Endothelial cell of umbilical vein (primary cell): ENCODE measurements around the gene SGPP1. TPM values are rescaled to one million over a fixed set of nuclear protein-coding genes. Genes with fewer than 3 reads are reported as not detected.

Experiments
- BruUV-seq: library from RNA; stranded (reverse); fragments of 400-500 nt; replicated peaks from 2 replicates; lab custom pipeline; 2021; lab: Mats Ljungman, UMichigan
- CTCF ChIA-PET: fragments of 300-600, 350-600 bp; sonication (Branson Sonifier 250); formaldehyde crosslinking; loops from one replicate; lab custom pipeline; 2021; ENCODE audit warnings: antibody characterized with exemption, inconsistent platforms; lab: Charles Lee
- POLR2A ChIA-PET: fragments of 300-600, 350-600 bp; sonication (Branson Sonifier 250); formaldehyde crosslinking; loops from one replicate; lab custom pipeline; 2021; ENCODE audit warnings: antibody characterized with exemption, inconsistent platforms; lab: Charles Lee
- DNase-seq: peaks from one replicate; pipeline ENCODE4 v3.0.0-alpha.2; 2011; ENCODE audit warnings: low read depth, low spot score
- FAIRE-seq: peaks from 2 replicates; lab custom pipeline; 2011; peaks lifted over from hg19 to GRCh38; lab: Jason Lieb, UNC
- H2AFZ ChIP-seq: 2 replicates; pipeline ENCODE4 v1.6.0; 2012; ENCODE audit warnings: low read depth, low read length, control low read depth, inconsistent platforms
- H3K27ac ChIP-seq: 2 replicates; pipeline ENCODE4 v1.5.1; 2011; ENCODE audit warnings: low read depth, mild to moderate bottlenecking, control low read depth, low read length, moderate library complexity; ENCODE audit not compliant: insufficient read depth
- H3K27me3 ChIP-seq, 2 experiments: 2 replicates each; pipeline versions ENCODE4 v1.6.0 to v1.6.1; 2011; ENCODE audit warnings: low read length in 2 of 2, mixed read lengths in 1 of 2; ENCODE audit not compliant: control insufficient read depth in 2 of 2, insufficient read depth in 2 of 2
- H3K36me3 ChIP-seq, 2 experiments: 2 replicates in 1 of 2; 3 replicates in 1 of 2; pipeline ENCODE4 v1.5.1; 2011; ENCODE audit warnings: low read length in 2 of 2, mild to moderate bottlenecking in 1 of 2, moderate library complexity in 1 of 2; ENCODE audit not compliant: control insufficient read depth in 2 of 2, insufficient read depth in 2 of 2; ENCODE audit errors: extremely low read depth in 1 of 2
- H3K4me1 ChIP-seq: 3 replicates; pipeline ENCODE4 v1.5.1; 2011; ENCODE audit warnings: mild to moderate bottlenecking, low read length; ENCODE audit not compliant: control insufficient read depth, insufficient read depth; ENCODE audit errors: extremely low read depth
- H3K4me2 ChIP-seq: 2 replicates; pipeline ENCODE4 v1.6.1; 2011; ENCODE audit warnings: low read length, control low read depth, mixed read lengths; ENCODE audit not compliant: insufficient read depth
- H3K4me3 ChIP-seq, 3 experiments: fragments of 200-600 bp in 1 of 3; sonication (generic), shearing (Covaris generic) in 1 of 3; replicated peaks in 1 of 3; 2 replicates each; pipeline ENCODE4 v1.5.1; 2011 to 2016; ENCODE audit warnings: control low read depth in 3 of 3, low read length in 3 of 3, mild to moderate bottlenecking in 2 of 3, inconsistent platforms in 1 of 3, low read depth in 1 of 3, moderate library complexity in 1 of 3; ENCODE audit not compliant: insufficient read depth in 1 of 3
- H3K79me2 ChIP-seq: 2 replicates; pipeline ENCODE4 v1.6.0; 2012; ENCODE audit warnings: low read length, inconsistent platforms; ENCODE audit not compliant: control insufficient read depth, insufficient read depth
- H3K9ac ChIP-seq: replicated peaks from 2 replicates; pipeline ENCODE3; 2011; ENCODE audit warnings: low read length, control low read depth; ENCODE audit not compliant: insufficient read depth; ENCODE audit errors: extremely low read depth
- H3K9me1 ChIP-seq: replicated peaks from 3 replicates; pipeline ENCODE4 v1.6.0; 2011; ENCODE audit warnings: mild to moderate bottlenecking, low read length; ENCODE audit not compliant: control insufficient read depth, insufficient read depth; ENCODE audit errors: extremely low read depth
- H3K9me3 ChIP-seq: replicated peaks from 2 replicates; pipeline ENCODE4 v1.5.1; 2012; ENCODE audit warnings: low read length, inconsistent platforms; ENCODE audit not compliant: control insufficient read depth, insufficient read depth
- H4K20me1 ChIP-seq: replicated peaks from 2 replicates; pipeline ENCODE3; 2011; ENCODE audit warnings: mild to moderate bottlenecking, low read length; ENCODE audit not compliant: control insufficient read depth, insufficient read depth; ENCODE audit errors: extremely low read depth
- EZH2 ChIP-seq: IDR thresholded peaks from 2 replicates; pipeline ENCODE4 v1.6.1; 2012; ENCODE audit warnings: borderline replicate concordance, low read depth, mild to moderate bottlenecking, moderate library complexity, low read length, inconsistent platforms; ENCODE audit not compliant: severe bottlenecking
- FOS ChIP-seq: IDR thresholded peaks from 2 replicates; pipeline ENCODE4 v1.6.1; 2011; ENCODE audit warnings: mild to moderate bottlenecking, low read length, moderate library complexity, borderline replicate concordance; ENCODE audit not compliant: insufficient read depth
- GATA2 ChIP-seq: IDR thresholded peaks from 2 replicates; pipeline ENCODE4 v1.7.0; 2011; ENCODE audit warnings: low read depth, mild to moderate bottlenecking, moderate library complexity, mixed read lengths, low read length; ENCODE audit not compliant: insufficient read length, insufficient read depth
- JUN ChIP-seq: IDR thresholded peaks from 2 replicates; pipeline ENCODE4 v1.6.1; 2011; ENCODE audit warnings: borderline replicate concordance, low read depth; ENCODE audit not compliant: insufficient read length, insufficient read depth
- MYC ChIP-seq: IDR thresholded peaks from one replicate; pipeline ENCODE4 v1.6.1; 2011; ENCODE audit warnings: mild to moderate bottlenecking, low read depth, low read length
- POLR2A ChIP-seq: IDR thresholded peaks from 2 replicates; pipeline ENCODE4 v1.6.1; 2012; ENCODE audit warnings: low read depth, mild to moderate bottlenecking, control low read depth, low read length
- POLR2AphosphoS5 ChIP-seq: IDR thresholded peaks from 2 replicates; pipeline ENCODE4 v1.6.1; 2012; ENCODE audit warnings: low read depth, mild to moderate bottlenecking, control low read depth, low read length, moderate library complexity; ENCODE audit not compliant: insufficient read depth
- dilution Hi-C: fragments of 300-500 bp; cut with MboI; formaldehyde crosslinking; loops from one replicate; pipeline ENCODE4 v1.15.0; 2019; ENCODE audit warnings: low sequenced_read_pairs; ENCODE audit not compliant: extremely low pct_ligation_motif_present
- intact Hi-C: fragments of 100-400 bp; cut with micrococcal nuclease; formaldehyde crosslinking; loops from one replicate; pipeline ENCODE4 v1.10.0; 2022
- polyA plus RNA-seq, 4 experiments: library from polyadenylated mRNA; depleted of rRNA in 3 of 4; stranded (reverse) in 3 of 4; unstranded in 1 of 4; fragments of >200 nt; gene quantifications; 2 replicates each; pipeline versions ENCODE4 v1.2.1 to v1.2.3, GENCODE V29; 2011 to 2012; ENCODE audit warnings: missing spikeins in 1 of 4
- total RNA-seq: library from RNA; stranded (reverse); gene quantifications from 2 replicates; pipeline ENCODE4 v1.2.3, GENCODE V29; 2021
- TF ChIP-seq, protein P1 (sequence below), 2 donors: IDR thresholded peaks; 1 replicate in 1 of 2; 2 replicates in 1 of 2; pipeline ENCODE4 v1.5.1; 2011; ENCODE audit warnings: low read length in 2 of 2, mild to moderate bottlenecking in 2 of 2, moderate library complexity in 2 of 2, control low read depth in 1 of 2, inconsistent platforms in 1 of 2, low read depth in 1 of 2; ENCODE audit not compliant: insufficient read depth in 1 of 2; ENCODE audit errors: extremely low read depth in 1 of 2
- TF ChIP-seq, protein P2 (sequence below): IDR thresholded peaks from 2 replicates; pipeline ENCODE4 v1.6.1; 2011; ENCODE audit not compliant: insufficient read depth, insufficient read length

Gene SGPP1
- total and polyA plus RNA-seq, 2 donors (not counting 3 experiments of a cell fraction or from before 2014, with no cell fraction given), result 6.2 to 7.9 TPM

DNA sequence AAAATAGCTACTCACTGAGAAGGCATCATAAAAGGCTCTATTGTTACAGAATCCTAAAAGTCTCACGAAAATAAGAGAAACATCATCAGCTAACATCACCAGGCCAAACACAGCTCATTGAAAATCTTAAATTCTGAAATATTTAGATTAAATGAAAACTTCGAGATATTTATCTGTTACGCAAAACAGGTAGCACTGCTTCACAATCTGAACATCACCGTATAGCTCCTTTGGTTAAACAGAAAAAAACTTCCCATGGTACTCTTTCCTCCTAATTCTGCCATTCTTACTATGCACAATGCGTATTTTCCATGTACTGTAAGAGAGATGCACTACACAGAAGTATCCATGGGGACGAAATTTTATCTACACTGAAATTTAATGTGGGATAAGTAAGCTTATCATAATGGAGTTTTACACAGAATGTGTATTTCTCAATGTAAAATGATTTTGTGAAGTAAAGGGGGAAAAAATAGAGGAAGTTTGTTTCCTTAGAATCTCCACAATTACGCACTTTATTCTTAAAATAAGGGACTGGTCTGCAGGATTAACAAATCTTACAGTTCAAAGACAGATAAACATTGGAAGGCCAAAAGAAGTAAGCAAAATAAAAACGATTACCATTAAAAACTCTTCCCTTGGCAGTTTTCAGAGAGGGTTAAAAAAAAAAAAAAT lies 1.9 kb downstream of the SGPP1 start:
- DNase-seq, result peak; percentile 11
- Histone ChIP-seq H3K4me1 (peaks cover 17% of the 10 kb centered on the region), H3K4me2 (peak overlapping the region; percentile 99), H3K36me3 (no peaks in the 10 kb centered on the region), H2AFZ (no peak overlapping the region), H3K27me3 (no peaks in the 10 kb centered on the region), H3K9me1 (no peaks in the 10 kb centered on the region), H3K27ac (no peak overlapping the region), H3K79me2 (peaks cover 24% of the 10 kb centered on the region), H3K4me3 (peak overlapping the region in 2 of 3 experiments; percentile 28 to 80), H3K9ac (peak overlapping the region; percentile 74), H3K9me3 (no peaks in the 10 kb centered on the region), H4K20me1 (no peaks in the 10 kb centered on the region)
- TF ChIP-seq POLR2AphosphoS5, result no peak
- TF ChIP-seq POLR2A, result no peak
- TF ChIP-seq, protein P1, sequence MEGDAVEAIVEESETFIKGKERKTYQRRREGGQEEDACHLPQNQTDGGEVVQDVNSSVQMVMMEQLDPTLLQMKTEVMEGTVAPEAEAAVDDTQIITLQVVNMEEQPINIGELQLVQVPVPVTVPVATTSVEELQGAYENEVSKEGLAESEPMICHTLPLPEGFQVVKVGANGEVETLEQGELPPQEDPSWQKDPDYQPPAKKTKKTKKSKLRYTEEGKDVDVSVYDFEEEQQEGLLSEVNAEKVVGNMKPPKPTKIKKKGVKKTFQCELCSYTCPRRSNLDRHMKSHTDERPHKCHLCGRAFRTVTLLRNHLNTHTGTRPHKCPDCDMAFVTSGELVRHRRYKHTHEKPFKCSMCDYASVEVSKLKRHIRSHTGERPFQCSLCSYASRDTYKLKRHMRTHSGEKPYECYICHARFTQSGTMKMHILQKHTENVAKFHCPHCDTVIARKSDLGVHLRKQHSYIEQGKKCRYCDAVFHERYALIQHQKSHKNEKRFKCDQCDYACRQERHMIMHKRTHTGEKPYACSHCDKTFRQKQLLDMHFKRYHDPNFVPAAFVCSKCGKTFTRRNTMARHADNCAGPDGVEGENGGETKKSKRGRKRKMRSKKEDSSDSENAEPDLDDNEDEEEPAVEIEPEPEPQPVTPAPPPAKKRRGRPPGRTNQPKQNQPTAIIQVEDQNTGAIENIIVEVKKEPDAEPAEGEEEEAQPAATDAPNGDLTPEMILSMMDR (IDR thresholded peaks at IDR 0.05; ENCODE audit: extremely low read depth in 1 of 2, insufficient read depth in 1 of 2, low read depth in 1 of 2, low read length in 2 of 2), result no peak
- no peak for TF ChIP-seq EZH2
- no peak for TF ChIP-seq GATA2
- no peak for TF ChIP-seq JUN
- TF ChIP-seq FOS, result no peak
- TF ChIP-seq MYC, result no peak
- TF ChIP-seq, protein P2, sequence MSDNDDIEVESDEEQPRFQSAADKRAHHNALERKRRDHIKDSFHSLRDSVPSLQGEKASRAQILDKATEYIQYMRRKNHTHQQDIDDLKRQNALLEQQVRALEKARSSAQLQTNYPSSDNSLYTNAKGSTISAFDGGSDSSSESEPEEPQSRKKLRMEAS, result no peak
- no TSS peak for BruUV-seq
- ChIA-PET POLR2A (interaction anchor here (1.0 kb wide), 1 partner anchor 84 kb away, joined by 3 read pairs; the partner anchor contains the start of gene WDR89), CTCF (interaction anchor here (0.6 to 2.9 kb wide), 6 partner anchors 14 to 84 kb away, joined by 3 to 12 read pairs (median 6); partner anchors contain the start of gene WDR89)
- no peak for FAIRE-seq
- dilution Hi-C loops, result no loop called here
- intact Hi-C loops, result loop anchor here (5.0 kb wide), 1 partner anchor 184 kb away; the partner anchor contains the start of gene PPP2R5E
